BE2C (cell line): Measurements from ENCODE around the gene FCHSD1. TPM values are rescaled to one million over a fixed set of nuclear protein-coding genes. Genes with fewer than 3 reads are reported as not detected.

Experiments used
- DNase-seq: peaks from one replicate; pipeline ENCODE4 v3.0.0-alpha.2; 2020
- H3K27me3 ChIP-seq: fragments of 250-450 bp; sonication (Bioruptor Pico); 2 replicates; pipeline ENCODE4 v1.5.1; 2020; ENCODE audit warnings: mild to moderate bottlenecking
- H3K36me3 ChIP-seq: fragments of 250-450 bp; sonication (Bioruptor Pico); 2 replicates; pipeline ENCODE4 v1.5.1; 2020; ENCODE audit warnings: mild to moderate bottlenecking
- H3K4me1 ChIP-seq: fragments of 250-450 bp; sonication (Bioruptor Pico); 2 replicates; pipeline ENCODE4 v1.5.1; 2020
- H3K4me3 ChIP-seq: 2 replicates; pipeline ENCODE4 v1.5.1; 2011; ENCODE audit warnings: low read depth, low read length
- H3K9me3 ChIP-seq: fragments of 250-450 bp; sonication (Bioruptor Pico); 2 replicates; pipeline ENCODE4 v1.5.1; 2020
- polyA plus RNA-seq: library from polyadenylated mRNA; unstranded; fragments of >200 nt; gene quantifications from one replicate; pipeline ENCODE4 v1.2.1, GENCODE V29; 2012; ENCODE audit warnings: low read depth, missing spikeins; ENCODE audit not compliant: insufficient read length, insufficient read depth
- TF ChIP-seq, protein P1 (sequence below): IDR thresholded peaks from 2 replicates; pipeline ENCODE4 v1.5.1; 2012; ENCODE audit warnings: mild to moderate bottlenecking, low read depth, low read length

The FCHSD1 gene
- 7.8 TPM for polyA plus RNA-seq

DNA sequence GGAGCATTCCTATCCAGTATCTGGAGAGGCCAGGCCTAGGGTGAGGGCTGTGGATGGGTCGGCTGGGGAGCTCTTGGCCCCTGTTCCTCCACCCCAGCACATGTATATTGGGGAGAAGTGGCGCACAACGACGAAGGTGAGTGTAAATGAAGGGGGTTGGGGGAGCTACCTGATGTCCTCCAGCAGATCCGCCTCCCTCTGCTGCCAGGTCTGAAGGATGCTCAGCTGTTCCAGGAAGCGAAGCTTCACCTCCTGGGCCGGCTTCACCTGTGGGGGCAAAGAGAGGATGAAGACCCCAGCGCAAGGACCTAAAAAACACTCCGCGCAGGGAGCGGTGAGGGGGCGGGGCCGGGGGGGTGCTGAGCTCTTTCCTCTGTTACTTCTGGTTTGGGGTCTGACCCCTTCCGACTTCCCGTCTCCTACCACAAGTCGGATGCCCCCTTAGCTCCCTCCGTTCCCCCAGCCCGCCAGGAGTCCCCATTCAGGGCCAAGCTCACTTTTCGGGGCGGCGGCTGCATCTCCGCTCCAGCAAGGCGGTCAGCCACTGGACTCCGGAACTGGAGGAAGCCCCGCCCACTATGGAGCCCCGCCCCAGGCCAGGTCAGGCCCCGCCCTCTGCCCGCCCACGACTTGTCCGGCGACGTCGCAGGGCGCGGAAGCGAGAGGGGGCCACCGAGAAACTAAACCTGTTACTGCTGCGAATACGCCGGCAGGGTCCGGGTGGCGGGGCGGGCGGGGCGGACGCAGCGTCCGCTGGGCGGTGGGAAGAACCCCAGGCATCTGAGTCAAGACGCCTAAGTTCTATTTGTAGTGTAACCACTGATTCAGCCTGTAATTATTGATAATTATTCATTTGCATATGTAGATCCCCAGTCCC is at the start of gene FCHSD1:
Gene FCHSD1 (minus strand): TSS at position 568 of the 877 bp plus-strand sequence. CDS start 50 bp downstream, at position 518.
- Histone ChIP-seq H3K4me3 (peak within 1 kb of the TSS; percentile 65), H3K4me1 (no peaks in the 10 kb centered on the region; the same call in 1 of the 2 replicates), H3K27me3 (no peaks in the 10 kb centered on the region), H3K9me3 (no peaks in the 10 kb centered on the region), H3K36me3 (peaks cover 9% of the 10 kb centered on the region)
- DNase-seq, result peak; percentile 94
- TF ChIP-seq, protein P1, sequence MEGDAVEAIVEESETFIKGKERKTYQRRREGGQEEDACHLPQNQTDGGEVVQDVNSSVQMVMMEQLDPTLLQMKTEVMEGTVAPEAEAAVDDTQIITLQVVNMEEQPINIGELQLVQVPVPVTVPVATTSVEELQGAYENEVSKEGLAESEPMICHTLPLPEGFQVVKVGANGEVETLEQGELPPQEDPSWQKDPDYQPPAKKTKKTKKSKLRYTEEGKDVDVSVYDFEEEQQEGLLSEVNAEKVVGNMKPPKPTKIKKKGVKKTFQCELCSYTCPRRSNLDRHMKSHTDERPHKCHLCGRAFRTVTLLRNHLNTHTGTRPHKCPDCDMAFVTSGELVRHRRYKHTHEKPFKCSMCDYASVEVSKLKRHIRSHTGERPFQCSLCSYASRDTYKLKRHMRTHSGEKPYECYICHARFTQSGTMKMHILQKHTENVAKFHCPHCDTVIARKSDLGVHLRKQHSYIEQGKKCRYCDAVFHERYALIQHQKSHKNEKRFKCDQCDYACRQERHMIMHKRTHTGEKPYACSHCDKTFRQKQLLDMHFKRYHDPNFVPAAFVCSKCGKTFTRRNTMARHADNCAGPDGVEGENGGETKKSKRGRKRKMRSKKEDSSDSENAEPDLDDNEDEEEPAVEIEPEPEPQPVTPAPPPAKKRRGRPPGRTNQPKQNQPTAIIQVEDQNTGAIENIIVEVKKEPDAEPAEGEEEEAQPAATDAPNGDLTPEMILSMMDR, result no peak

DNA sequence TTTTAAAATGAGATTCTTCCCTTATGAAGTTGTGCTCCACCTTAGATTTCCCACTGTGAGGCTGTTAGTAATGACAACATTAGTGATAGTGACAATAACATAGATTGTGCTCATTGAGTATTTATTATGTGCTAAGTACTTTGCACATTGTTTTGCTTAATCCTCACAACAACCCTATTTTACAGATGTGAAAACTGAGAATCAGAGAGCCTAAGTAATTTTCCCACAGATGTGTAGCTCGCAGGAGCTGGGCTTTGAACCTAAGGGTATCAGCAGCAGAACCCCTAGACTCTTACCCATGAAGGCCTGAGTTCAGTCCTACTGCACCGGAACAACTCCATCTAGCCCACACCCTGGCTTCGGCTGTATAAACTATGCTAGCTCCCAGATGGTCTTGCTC is 46.4 kb upstream of the FCHSD1 start:
- Histone ChIP-seq H3K36me3 (no peaks in the 10 kb centered on the region), H3K4me1 (peaks cover 15% of the 10 kb centered on the region), H3K4me3 (no peak overlapping the region), H3K27me3 (no peaks in the 10 kb centered on the region), H3K9me3 (no peaks in the 10 kb centered on the region)
- TF ChIP-seq, protein P1, result no peak
- DNase-seq, result no peak

DNA sequence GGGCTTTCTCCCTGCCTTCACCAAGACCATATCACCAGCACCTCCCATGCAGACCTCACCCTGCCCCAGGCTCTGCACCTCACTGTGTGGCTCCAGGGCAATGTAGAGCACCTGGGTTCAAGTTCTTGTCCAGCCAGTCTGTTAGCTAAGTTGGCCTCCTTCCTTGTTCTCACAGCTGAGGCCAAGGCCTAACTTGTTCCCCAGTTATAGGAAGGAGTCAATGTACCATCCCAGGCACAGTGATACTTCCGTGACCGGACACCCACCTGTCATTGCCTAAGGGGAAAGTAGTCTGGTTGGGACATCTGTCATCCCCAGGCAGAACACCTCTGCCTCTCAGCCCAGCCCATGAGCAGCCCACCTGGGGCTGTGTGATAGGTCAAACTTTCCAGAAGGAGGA is 45.2 kb upstream of the FCHSD1 start:
- TF ChIP-seq, protein P1, result no peak
- peaks cover 12% of the 10 kb centered on the region for H3K4me1 ChIP-seq
- H3K36me3 ChIP-seq, result no peaks in the 10 kb centered on the region
- no peaks in the 10 kb centered on the region for H3K27me3 ChIP-seq
- DNase-seq, result no peak
- no peak overlapping the region for H3K4me3 ChIP-seq
- H3K9me3 ChIP-seq, result no peaks in the 10 kb centered on the region

DNA sequence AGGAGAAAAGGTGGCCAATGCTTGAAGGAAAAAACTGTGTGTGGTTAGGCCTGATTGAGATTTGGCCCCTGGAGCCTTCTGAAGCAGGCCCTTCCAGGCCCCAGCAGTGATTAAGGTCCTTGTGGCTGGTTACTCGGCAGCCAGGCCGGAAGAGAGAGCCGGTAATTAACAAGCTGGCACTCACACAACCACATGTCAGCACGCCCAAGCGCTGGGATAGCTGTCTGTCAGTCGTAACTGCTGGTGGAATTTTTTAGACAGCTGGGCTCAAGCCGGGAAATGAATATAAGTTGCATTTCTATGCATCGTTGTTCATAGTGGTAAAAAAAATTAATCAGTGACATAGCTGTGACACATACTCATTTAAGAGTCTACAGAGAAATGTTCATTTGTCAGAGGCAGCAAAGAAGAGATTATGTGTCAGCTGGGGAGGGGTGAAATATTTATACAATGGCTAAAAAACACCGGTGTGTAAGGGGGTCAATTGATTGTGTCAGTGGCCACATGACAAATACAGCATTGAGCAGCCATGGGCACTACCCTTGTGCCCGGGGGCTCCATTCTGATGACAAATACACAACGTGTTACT is 44.5 kb upstream of the FCHSD1 start:
- Histone ChIP-seq H3K9me3 (no peaks in the 10 kb centered on the region), H3K4me1 (peaks cover 12% of the 10 kb centered on the region), H3K36me3 (no peaks in the 10 kb centered on the region), H3K4me3 (no peak overlapping the region), H3K27me3 (no peaks in the 10 kb centered on the region)
- TF ChIP-seq, protein P1, result no peak
- peak; percentile 48 for DNase-seq

DNA sequence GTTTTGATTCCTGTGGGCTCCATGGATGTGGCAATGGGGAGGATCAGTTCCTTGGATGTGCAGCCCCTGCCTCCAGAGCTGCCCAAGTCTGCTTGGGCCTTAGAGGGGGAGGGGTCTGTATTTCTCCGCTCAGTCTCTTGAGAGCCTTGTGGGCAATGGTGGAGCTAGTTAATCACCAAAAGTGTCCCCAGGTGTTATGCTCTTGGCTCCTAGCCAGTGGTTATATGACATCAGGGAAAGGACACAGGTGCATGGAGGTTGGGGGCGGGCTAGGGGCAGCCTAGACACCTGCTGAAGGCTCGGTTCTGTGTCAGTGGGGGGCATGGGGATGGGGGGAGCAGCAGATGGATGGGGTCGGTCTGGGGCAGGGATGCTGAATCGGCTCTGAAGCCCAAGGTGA is 43.3 kb upstream of the FCHSD1 start:
- TF ChIP-seq, protein P1, result no peak
- Histone ChIP-seq H3K36me3 (no peaks in the 10 kb centered on the region), H3K27me3 (no peaks in the 10 kb centered on the region), H3K9me3 (no peaks in the 10 kb centered on the region), H3K4me1 (peaks cover 12% of the 10 kb centered on the region), H3K4me3 (no peak overlapping the region)
- no peak for DNase-seq
